RWPE2 (cell line): Measurements from ENCODE around the gene GMDS.

ENCODE experiments used
- ATAC-seq: fragments of 200-7000 bp; cut with Tn5 transposase; 3 replicates; pipeline ENCODE4 v1.9.1; 2021; ENCODE audit warnings: low read depth
- DNase-seq: peaks from one replicate; pipeline ENCODE4 v3.0.0-alpha.2; 2020; ENCODE audit warnings: low spot score
- H3K27ac ChIP-seq: fragments of 450-650 bp; 2 replicates; pipeline ENCODE4 v1.5.1; 2017; ENCODE audit warnings: mild to moderate bottlenecking; ENCODE audit not compliant: poor library complexity, severe bottlenecking
- H3K27me3 ChIP-seq: fragments of 250-450 bp; sonication (Bioruptor Pico); 2 replicates; pipeline ENCODE4 v1.5.1; 2021; ENCODE audit warnings: mild to moderate bottlenecking, moderate library complexity; ENCODE audit not compliant: insufficient read depth, poor library complexity, severe bottlenecking
- H3K36me3 ChIP-seq: fragments of 250-450 bp; sonication (Bioruptor Pico); 2 replicates; pipeline ENCODE4 v1.5.1; 2020; ENCODE audit warnings: low read depth, mild to moderate bottlenecking, moderate library complexity
- H3K4me1 ChIP-seq: fragments of 250-450 bp; sonication (Bioruptor Pico); 2 replicates; pipeline ENCODE4 v1.5.1; 2021; ENCODE audit warnings: mild to moderate bottlenecking, moderate library complexity; ENCODE audit not compliant: insufficient read depth, poor library complexity, severe bottlenecking
- H3K4me3 ChIP-seq: fragments of 250-450 bp; sonication (Bioruptor Pico); 2 replicates; pipeline ENCODE4 v1.5.1; 2021; ENCODE audit warnings: mild to moderate bottlenecking, moderate library complexity; ENCODE audit not compliant: severe bottlenecking
- H3K9me3 ChIP-seq: fragments of 250-450 bp; sonication (Bioruptor Pico); 2 replicates; pipeline ENCODE4 v1.5.1; 2021; ENCODE audit warnings: mild to moderate bottlenecking, moderate library complexity; ENCODE audit not compliant: severe bottlenecking
- CTCF ChIP-seq: fragments of 450-650 bp; IDR thresholded peaks from one replicate; pipeline ENCODE4 v1.5.1; 2017; ENCODE audit warnings: mild to moderate bottlenecking, moderate library complexity; ENCODE audit not compliant: poor library complexity, severe bottlenecking

GMDS gene

DNA sequence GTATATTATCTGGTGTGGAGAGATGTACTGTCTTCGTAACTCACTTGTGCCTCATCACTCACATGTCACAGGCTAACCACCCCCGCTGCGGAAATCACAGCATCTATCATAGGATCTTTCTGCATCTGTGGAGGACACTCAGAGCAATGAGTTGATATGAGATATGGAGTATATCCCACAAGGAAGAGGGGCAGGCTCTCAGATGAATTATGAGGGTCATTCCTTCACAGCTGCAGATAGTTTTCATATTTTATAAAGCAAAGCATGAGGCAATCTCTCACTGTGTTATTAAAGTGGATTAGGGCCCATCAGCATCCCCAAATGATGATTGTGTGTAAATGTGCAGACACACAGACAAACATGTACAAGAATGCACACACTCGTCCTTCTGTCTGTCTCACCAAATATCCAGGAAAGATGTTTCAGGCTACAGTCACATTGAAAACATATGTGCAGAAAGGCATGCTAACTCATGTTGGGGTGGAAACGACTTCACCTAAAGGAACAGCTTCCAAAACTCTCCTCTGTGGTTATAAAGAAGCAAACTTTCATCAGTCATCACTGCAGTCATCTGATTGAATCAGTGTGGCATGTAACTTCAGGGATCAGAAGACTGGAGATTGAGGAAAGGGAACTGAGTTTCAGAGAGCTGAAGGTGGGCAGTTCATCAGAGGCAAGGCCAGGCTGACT, 471.0 kb downstream of the GMDS start:
- DNase-seq (no peak), ATAC-seq (no peak)
- H3K36me3 ChIP-seq: no peaks in the 10 kb centered on the region
- no peak overlapping the region for H3K27ac ChIP-seq
- TF ChIP-seq CTCF: no peak
- H3K4me1 ChIP-seq: peaks cover 14% of the 10 kb centered on the region
- H3K9me3 ChIP-seq: no peaks in the 10 kb centered on the region
- H3K4me3 ChIP-seq: no peak overlapping the region
- H3K27me3 ChIP-seq: no peaks in the 10 kb centered on the region

DNA sequence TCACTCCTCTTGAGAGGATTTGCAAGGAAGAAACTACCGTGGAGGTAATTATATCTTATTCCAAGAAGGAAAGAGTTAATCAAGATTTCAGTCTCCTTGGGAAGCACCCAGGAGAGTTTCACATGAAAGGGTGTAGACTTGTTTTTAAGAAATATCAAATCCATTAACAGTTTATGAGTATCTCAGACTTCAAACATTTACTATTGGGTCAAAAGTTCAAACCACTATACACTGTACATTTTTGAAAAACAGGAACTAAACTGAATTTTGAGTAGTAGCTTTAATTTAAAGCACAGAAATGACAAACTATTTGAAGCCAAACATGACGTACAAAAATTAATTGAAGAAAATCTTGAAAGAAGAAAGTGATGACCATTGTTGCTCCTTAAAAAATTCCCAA, 471.7 kb downstream of the GMDS start:
- no peak for ATAC-seq
- Histone ChIP-seq H3K36me3 (no peaks in the 10 kb centered on the region), H3K27me3 (no peaks in the 10 kb centered on the region), H3K4me3 (no peak overlapping the region), H3K9me3 (no peaks in the 10 kb centered on the region), H3K27ac (no peak overlapping the region), H3K4me1 (peaks cover 14% of the 10 kb centered on the region)
- no peak for DNase-seq
- TF ChIP-seq CTCF: no peak

DNA sequence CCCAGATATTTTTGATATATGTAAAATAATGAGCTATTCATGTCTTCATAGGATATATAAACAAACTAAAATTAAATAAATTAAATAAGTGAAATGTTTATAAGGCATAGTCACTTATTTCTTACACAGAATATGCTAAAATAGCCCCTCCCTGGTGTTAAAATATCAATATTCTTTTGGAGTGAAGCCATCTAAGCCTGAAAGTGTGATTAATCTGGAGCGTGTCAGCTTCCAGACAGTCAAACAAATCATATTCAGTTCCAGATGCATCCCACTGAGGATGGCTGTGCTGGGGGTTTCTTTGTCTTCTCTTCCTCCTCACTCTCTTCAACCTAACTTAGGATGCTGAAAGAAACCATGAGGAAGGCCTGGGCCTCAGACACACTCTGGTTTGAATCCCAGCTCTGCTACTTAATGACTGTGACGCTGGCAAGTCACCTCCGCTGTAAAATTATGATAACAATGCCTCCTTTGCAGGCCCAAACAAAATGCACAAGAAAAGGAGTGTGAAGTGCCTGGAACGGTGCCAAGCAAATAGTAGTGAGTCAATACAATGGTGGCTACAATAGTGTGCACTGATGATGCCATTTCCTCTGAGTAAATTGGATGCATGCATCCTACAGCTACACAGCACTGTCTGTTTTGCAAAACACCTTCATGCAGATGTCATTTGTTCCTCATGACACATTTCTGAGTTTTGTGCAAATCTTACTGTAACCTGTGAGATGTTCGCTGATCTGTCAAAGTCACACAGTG, 474.3 kb downstream of the GMDS start:
- H3K27me3 ChIP-seq: no peaks in the 10 kb centered on the region
- H3K9me3 ChIP-seq: no peaks in the 10 kb centered on the region
- peak; percentile 89 for ATAC-seq
- DNase-seq: no peak
- H3K27ac ChIP-seq: peak overlapping the region; percentile 27
- H3K36me3 ChIP-seq: no peaks in the 10 kb centered on the region
- peaks cover 30% of the 10 kb centered on the region for H3K4me1 ChIP-seq
- TF ChIP-seq CTCF: no peak
- no peak overlapping the region for H3K4me3 ChIP-seq

DNA sequence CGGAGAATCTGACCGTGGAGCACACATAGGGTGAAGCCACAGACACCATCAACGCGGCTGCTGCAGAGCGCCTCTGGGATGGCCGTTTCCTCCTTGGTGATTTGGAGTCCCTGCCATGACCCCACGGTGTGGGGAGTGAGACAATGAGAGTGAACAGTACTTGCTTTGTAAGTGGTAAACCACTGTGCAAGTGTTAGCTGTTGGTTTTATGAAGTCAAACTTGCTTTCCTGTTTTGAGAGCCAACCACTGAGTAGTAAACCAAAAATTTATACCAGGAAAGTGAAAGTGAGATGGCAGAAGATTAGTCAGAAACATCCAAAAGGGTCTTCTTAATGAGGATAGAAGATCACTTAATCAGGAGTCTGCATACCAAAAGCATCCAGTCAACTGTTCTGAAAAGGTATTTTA, 475.0 kb downstream of the GMDS start:
- no peaks in the 10 kb centered on the region for H3K27me3 ChIP-seq
- H3K36me3 ChIP-seq: no peaks in the 10 kb centered on the region
- ATAC-seq (no peak), DNase-seq (no peak)
- TF ChIP-seq CTCF: no peak
- no peaks in the 10 kb centered on the region for H3K9me3 ChIP-seq
- no peak overlapping the region for H3K4me3 ChIP-seq
- peak overlapping the region; percentile 27 for H3K27ac ChIP-seq
- peaks cover 30% of the 10 kb centered on the region for H3K4me1 ChIP-seq
